HepG2 (cell line): ENCODE data around the gene CTCF. TPM values are rescaled to one million over a fixed set of nuclear protein-coding genes. Genes with fewer than 3 reads are reported as not detected.
A peak's percentile ranks its signal among the peaks of the same experiment; 100 is the strongest.

Experiments used
- ASH2L ChIP-seq: fragments of 300-600, 200-600 bp; sonication (generic); IDR thresholded peaks from 2 replicates; pipeline ENCODE4 v1.7.0; 2017; ENCODE audit warnings: low read depth, mild to moderate bottlenecking, moderate library complexity, mixed read lengths, low read length; ENCODE audit not compliant: insufficient read length
- CCDC6 ChIP-seq: sonication (generic); formaldehyde crosslinking; IDR thresholded peaks from 2 replicates; pipeline ENCODE4 v1.8.1; 2022; ENCODE audit warnings: mild to moderate bottlenecking, missing genetic modification reagents, moderate library complexity
- CEBPB ChIP-seq: IDR thresholded peaks from 2 replicates; pipeline ENCODE4 v1.6.1; 2011; ENCODE audit warnings: low read depth, low read length, improper control_type of control experiment, borderline replicate concordance
- EP300 ChIP-seq, 3 experiments: sonication (generic) in 1 of 3; formaldehyde crosslinking in 1 of 3; IDR thresholded peaks; 2 replicates each; pipeline versions ENCODE4 v1.5.1 to v1.6.1; 2011 to 2020; ENCODE audit warnings: low read depth in 2 of 3, low read length in 2 of 3, borderline replicate concordance in 1 of 3, improper control_type of control experiment in 1 of 3, mild to moderate bottlenecking in 1 of 3, missing genetic modification reagents in 1 of 3, moderate library complexity in 1 of 3
- ESRRA ChIP-seq: sonication (generic); formaldehyde crosslinking; IDR thresholded peaks from 2 replicates; pipeline ENCODE4 v1.5.1; 2020; ENCODE audit warnings: mild to moderate bottlenecking, low read depth, missing genetic modification reagents
- HHEX ChIP-seq: IDR thresholded peaks from 2 replicates; pipeline ENCODE4 v1.6.1; 2016; ENCODE audit warnings: control low read depth
- HNF4G ChIP-seq, 2 experiments: sonication (generic) in 1 of 2; formaldehyde crosslinking in 1 of 2; IDR thresholded peaks; 2 replicates each; pipeline versions ENCODE4 v1.4.0 to v1.6.1; 2011 to 2020; ENCODE audit warnings: borderline replicate concordance in 2 of 2, low read depth in 2 of 2, mild to moderate bottlenecking in 2 of 2, low read length in 1 of 2, missing genetic modification reagents in 1 of 2, moderate library complexity in 1 of 2
- IRF2 ChIP-seq: IDR thresholded peaks from 2 replicates; pipeline ENCODE4 v1.6.1; 2018; ENCODE audit warnings: missing genetic modification reagents, missing compliant biosample characterization
- ISL2 ChIP-seq: sonication (generic); formaldehyde crosslinking; IDR thresholded peaks from 2 replicates; pipeline ENCODE4 v1.5.0; 2020; ENCODE audit warnings: missing genetic modification reagents
- KMT2B ChIP-seq: IDR thresholded peaks from 2 replicates; pipeline ENCODE4 v1.6.1; 2016; ENCODE audit warnings: missing genetic modification reagents, missing compliant biosample characterization
- MED13 ChIP-seq: sonication (generic); formaldehyde crosslinking; IDR thresholded peaks from 2 replicates; pipeline ENCODE4 v1.5.0; 2020; ENCODE audit warnings: missing genetic modification reagents
- MTA1 ChIP-seq: sonication (generic); formaldehyde crosslinking; IDR thresholded peaks from 2 replicates; pipeline ENCODE4 v1.4.0; 2020; ENCODE audit warnings: missing genetic modification reagents, mild to moderate bottlenecking, borderline replicate concordance
- MTF2 ChIP-seq: sonication (generic); formaldehyde crosslinking; IDR thresholded peaks from 2 replicates; pipeline ENCODE4 v1.5.0; 2020; ENCODE audit warnings: missing genetic modification reagents, borderline replicate concordance
- MXD4 ChIP-seq: IDR thresholded peaks from 2 replicates; pipeline ENCODE4 v1.6.1; 2016; ENCODE audit warnings: mild to moderate bottlenecking, missing biosample characterization, missing genetic modification reagents
- NRL ChIP-seq: sonication (generic); formaldehyde crosslinking; IDR thresholded peaks from 2 replicates; pipeline ENCODE4 v1.5.0; 2020; ENCODE audit warnings: missing genetic modification reagents, mild to moderate bottlenecking, moderate library complexity, borderline replicate concordance
- PHF8 ChIP-seq: sonication (generic); formaldehyde crosslinking; IDR thresholded peaks from 2 replicates; pipeline ENCODE4 v1.5.0; 2020; ENCODE audit warnings: missing genetic modification reagents
- POGZ ChIP-seq: sonication (generic); formaldehyde crosslinking; IDR thresholded peaks from 2 replicates; pipeline ENCODE4 v1.4.0; 2020; ENCODE audit warnings: mild to moderate bottlenecking, missing genetic modification reagents
- ZNF264 ChIP-seq: sonication (generic); formaldehyde crosslinking; IDR thresholded peaks from 2 replicates; pipeline ENCODE4 v1.4.0; 2020; ENCODE audit warnings: missing genetic modification reagents
- ZNF3 ChIP-seq: IDR thresholded peaks from 2 replicates; pipeline ENCODE4 v1.7.0; 2017; ENCODE audit warnings: inconsistent platforms
- ZNF33B ChIP-seq: sonication (generic); formaldehyde crosslinking; IDR thresholded peaks from 2 replicates; pipeline ENCODE4 v1.5.1; 2020; ENCODE audit warnings: mild to moderate bottlenecking, missing genetic modification reagents
- ZNF564 ChIP-seq: sonication (generic); formaldehyde crosslinking; IDR thresholded peaks from 2 replicates; pipeline ENCODE4 v1.8.1; 2023; ENCODE audit warnings: mild to moderate bottlenecking, missing genetic modification reagents
- ZNF607 ChIP-seq: sonication (generic); formaldehyde crosslinking; IDR thresholded peaks from 2 replicates; pipeline ENCODE4 v1.5.1; 2020; ENCODE audit warnings: missing genetic modification reagents, mild to moderate bottlenecking, borderline replicate concordance
- ZNF790 ChIP-seq: sonication (generic); formaldehyde crosslinking; IDR thresholded peaks from 2 replicates; pipeline ENCODE4 v1.8.0; 2022; ENCODE audit warnings: missing genetic modification reagents, mild to moderate bottlenecking, borderline replicate concordance
- ZSCAN21 ChIP-seq: sonication (generic); formaldehyde crosslinking; IDR thresholded peaks from 2 replicates; pipeline ENCODE4 v1.8.0; 2022; ENCODE audit warnings: mild to moderate bottlenecking, missing genetic modification reagents, moderate library complexity, borderline replicate concordance
- polyA plus RNA-seq, 8 experiments: library from polyadenylated mRNA; depleted of rRNA in 3 of 8; stranded (reverse) in 7 of 8; unstranded in 1 of 8; fragments of >200 nt; fragmentation: Illumina TruSeq in 4 of 8; extraction: Trizol in 4 of 8; gene quantifications; 2 replicates each; pipeline versions ENCODE4 v1.2.1 to v1.2.3, GENCODE V29; 2011 to 2016; ENCODE audit warnings: low read depth in 4 of 8, missing spikeins in 1 of 8, mixed read lengths in 1 of 8; ENCODE audit not compliant: insufficient read depth in 1 of 8
- total RNA-seq, 5 experiments: library from RNA; depleted of rRNA; stranded (reverse); fragments of >200 nt; fragmentation: Illumina TruSeq; extraction: Trizol; gene quantifications; 2 replicates each; pipeline ENCODE4 v1.2.3, GENCODE V29; 2016; ENCODE audit warnings: low read depth in 1 of 5
- TF ChIP-seq, protein P1 (sequence below): IDR thresholded peaks from 2 replicates; pipeline ENCODE4 v1.6.1; 2016; ENCODE audit warnings: mild to moderate bottlenecking, missing biosample characterization, missing genetic modification reagents
- TF ChIP-seq, protein P2 (sequence below): sonication (generic); formaldehyde crosslinking; IDR thresholded peaks from 2 replicates; pipeline ENCODE4 v1.4.0; 2020; ENCODE audit warnings: mild to moderate bottlenecking, missing genetic modification reagents

The CTCF gene
- total and polyA plus RNA-seq, 2 of the 13 experiments (the other 11 are each of a cell fraction or from before 2014, with no cell fraction given) = 19.5 to 37.5 TPM

DNA sequence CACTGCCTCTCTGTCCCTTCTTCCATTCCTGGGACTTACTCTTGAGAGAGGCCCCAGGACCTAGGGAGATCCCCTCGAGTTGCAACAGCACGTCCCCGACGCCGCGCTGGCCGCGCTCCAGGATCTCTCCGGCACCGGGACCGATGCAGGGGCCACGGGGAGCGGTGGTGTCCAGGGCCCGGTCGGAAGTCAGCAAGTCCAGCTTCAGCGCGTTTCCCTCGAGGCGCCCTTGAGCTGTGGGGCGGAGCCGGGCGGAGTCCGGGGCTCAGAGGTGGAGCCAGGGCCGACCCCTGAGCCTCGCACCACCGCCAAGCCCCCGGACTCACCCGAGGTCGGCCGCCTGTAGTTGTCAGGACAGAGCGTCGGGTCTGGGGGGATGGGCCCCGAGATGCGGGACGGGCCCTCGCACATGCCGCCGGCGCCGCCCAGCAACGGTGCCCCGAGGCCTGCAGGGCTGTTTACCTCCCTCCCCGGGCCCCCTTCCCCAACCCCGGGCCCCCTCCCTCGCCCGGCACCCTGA lies 103.8 kb downstream of the CTCF start (continued):
- TF ChIP-seq IRF2 (CRISPR knock-in tag) (0 out of 2 replicates have a peak, but pooled peaks have one; percentile 40), ZNF3 (CRISPR knock-in tag) (no peak), PHF8 (CRISPR knock-in tag) (peak; percentile 22), ZNF790 (no peak), MED13 (CRISPR knock-in tag) (no peak), ISL2 (no peak; the same call in 1 of the 2 replicates), NRL (peak; percentile 71; the same call in 1 of the 2 replicates), HNF4G (IDR thresholded peaks at IDR 0.05; ENCODE audit: borderline replicate concordance, low read depth, low read length) (peak; percentile 46; the same call in 1 of the 2 replicates), HNF4G (CRISPR knock-in tag; IDR thresholded peaks at IDR 0.05; ENCODE audit: borderline replicate concordance, low read depth) (no peak), HHEX (CRISPR knock-in tag) (no peak), MXD4 (CRISPR knock-in tag) (peak; percentile 51; the same call in 1 of the 2 replicates), KMT2B (CRISPR knock-in tag) (no peak), POGZ (CRISPR knock-in tag) (peak; percentile 22; the same call in 1 of the 2 replicates), CCDC6 (CRISPR knock-in tag) (peak; percentile 52; the same call in 1 of the 2 replicates), ESRRA (CRISPR knock-in tag) (peak; percentile 81; the same call in 1 of the 2 replicates), ZNF607 (CRISPR knock-in tag) (peak; percentile 66; the same call in 1 of the 2 replicates), EP300 (IDR thresholded peaks at IDR 0.05; ENCODE audit: low read depth in 2 of 2, low read length in 2 of 2) (no peak), EP300 (CRISPR knock-in tag; IDR thresholded peaks at IDR 0.05; ENCODE audit: borderline replicate concordance) (no peak), CEBPB (peak; percentile 28; the same call in 1 of the 2 replicates), MTA1 (CRISPR knock-in tag) (peak; percentile 70; the same call in 1 of the 2 replicates), ZSCAN21 (peak; percentile 82), ASH2L (peak; percentile 69), ZNF564 (CRISPR knock-in tag) (no peak), ZNF33B (CRISPR knock-in tag) (no peak), MTF2 (CRISPR knock-in tag) (0 out of 2 replicates have a peak, but pooled peaks have one; percentile 51), ZNF264 (CRISPR knock-in tag) (peak; percentile 29)
- TF ChIP-seq, protein P1, sequence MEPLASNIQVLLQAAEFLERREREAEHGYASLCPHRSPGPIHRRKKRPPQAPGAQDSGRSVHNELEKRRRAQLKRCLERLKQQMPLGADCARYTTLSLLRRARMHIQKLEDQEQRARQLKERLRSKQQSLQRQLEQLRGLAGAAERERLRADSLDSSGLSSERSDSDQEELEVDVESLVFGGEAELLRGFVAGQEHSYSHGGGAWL (CRISPR knock-in tag) = peak; percentile 78; the same call in 1 of the 2 replicates
- TF ChIP-seq, protein P2, sequence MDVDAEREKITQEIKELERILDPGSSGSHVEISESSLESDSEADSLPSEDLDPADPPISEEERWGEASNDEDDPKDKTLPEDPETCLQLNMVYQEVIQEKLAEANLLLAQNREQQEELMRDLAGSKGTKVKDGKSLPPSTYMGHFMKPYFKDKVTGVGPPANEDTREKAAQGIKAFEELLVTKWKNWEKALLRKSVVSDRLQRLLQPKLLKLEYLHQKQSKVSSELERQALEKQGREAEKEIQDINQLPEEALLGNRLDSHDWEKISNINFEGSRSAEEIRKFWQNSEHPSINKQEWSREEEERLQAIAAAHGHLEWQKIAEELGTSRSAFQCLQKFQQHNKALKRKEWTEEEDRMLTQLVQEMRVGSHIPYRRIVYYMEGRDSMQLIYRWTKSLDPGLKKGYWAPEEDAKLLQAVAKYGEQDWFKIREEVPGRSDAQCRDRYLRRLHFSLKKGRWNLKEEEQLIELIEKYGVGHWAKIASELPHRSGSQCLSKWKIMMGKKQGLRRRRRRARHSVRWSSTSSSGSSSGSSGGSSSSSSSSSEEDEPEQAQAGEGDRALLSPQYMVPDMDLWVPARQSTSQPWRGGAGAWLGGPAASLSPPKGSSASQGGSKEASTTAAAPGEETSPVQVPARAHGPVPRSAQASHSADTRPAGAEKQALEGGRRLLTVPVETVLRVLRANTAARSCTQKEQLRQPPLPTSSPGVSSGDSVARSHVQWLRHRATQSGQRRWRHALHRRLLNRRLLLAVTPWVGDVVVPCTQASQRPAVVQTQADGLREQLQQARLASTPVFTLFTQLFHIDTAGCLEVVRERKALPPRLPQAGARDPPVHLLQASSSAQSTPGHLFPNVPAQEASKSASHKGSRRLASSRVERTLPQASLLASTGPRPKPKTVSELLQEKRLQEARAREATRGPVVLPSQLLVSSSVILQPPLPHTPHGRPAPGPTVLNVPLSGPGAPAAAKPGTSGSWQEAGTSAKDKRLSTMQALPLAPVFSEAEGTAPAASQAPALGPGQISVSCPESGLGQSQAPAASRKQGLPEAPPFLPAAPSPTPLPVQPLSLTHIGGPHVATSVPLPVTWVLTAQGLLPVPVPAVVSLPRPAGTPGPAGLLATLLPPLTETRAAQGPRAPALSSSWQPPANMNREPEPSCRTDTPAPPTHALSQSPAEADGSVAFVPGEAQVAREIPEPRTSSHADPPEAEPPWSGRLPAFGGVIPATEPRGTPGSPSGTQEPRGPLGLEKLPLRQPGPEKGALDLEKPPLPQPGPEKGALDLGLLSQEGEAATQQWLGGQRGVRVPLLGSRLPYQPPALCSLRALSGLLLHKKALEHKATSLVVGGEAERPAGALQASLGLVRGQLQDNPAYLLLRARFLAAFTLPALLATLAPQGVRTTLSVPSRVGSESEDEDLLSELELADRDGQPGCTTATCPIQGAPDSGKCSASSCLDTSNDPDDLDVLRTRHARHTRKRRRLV (CRISPR knock-in tag) = 0 out of 2 replicates have a peak, but pooled peaks have one; percentile 62
